ENCODE results near the gene C19orf12.
A peak's percentile ranks its signal among the peaks of the same experiment; 100 is the strongest.
"Not testable (repeated sequence)": the region's sequence is repeated elsewhere in the genome, so short reads cannot be mapped to it uniquely, and the experiment has no call there.

The C19orf12 gene

DNA sequence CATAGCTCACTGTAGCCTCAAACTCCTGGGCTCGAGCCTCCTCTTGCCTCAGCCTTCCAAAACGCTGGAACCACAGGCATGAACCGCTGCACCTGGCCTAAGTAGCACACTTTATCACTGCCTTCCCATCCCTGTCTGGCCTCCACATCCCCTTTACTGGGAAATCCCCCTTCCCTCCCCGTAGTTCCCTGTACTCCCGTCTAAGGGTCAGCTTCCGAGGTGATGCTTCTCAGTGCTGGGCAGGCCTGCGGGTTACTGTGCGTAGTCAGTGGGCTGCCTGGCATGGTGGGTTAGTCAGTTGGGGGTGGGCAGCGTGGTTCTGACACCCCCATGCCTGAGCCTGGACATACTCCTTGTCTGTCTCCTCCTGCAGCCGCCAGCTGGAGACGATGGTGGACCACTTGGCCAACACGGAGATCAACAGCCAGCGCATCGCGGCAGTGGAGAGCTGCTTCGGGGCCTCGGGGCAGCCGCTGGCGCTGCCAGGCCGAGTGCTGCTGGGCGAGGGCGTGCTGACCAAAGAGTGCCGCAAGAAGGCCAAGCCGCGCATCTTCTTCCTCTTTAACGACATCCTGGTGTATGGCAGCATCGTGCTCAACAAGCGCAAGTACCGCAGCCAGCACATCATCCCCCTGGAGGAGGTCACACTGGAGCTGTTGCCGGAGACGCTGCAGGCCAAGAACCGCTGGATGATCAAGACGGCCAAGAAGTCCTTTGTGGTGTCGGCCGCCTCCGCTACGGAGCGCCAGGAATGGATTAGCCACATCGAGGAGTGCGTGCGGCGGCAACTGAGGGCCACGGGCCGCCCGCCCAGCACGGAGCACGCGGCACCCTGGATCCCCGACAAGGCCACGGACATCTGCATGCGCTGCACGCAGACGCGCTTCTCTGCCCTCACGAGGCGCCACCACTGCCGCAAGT lies 41.4 kb downstream of the C19orf12 start:
- in situ Hi-C loops (cut with MboI; ENCODE audit: low sequenced_read_pairs), result no loop called here
- no peaks in the 10 kb centered on the region for H3K4me1 ChIP-seq
- no peaks in the 10 kb centered on the region for H3K27me3 ChIP-seq (ENCODE audit: low read depth)
- DNase-seq (ENCODE audit: low spot score in 2 of 2), result no peak
- H3K4me3 ChIP-seq, result no peak overlapping the region
- peaks cover 6% of the 10 kb centered on the region; the same call in 1 of the 2 replicates for H3K36me3 ChIP-seq (replicated peaks)
- H3K9me3 ChIP-seq, result no peaks in the 10 kb centered on the region

DNA sequence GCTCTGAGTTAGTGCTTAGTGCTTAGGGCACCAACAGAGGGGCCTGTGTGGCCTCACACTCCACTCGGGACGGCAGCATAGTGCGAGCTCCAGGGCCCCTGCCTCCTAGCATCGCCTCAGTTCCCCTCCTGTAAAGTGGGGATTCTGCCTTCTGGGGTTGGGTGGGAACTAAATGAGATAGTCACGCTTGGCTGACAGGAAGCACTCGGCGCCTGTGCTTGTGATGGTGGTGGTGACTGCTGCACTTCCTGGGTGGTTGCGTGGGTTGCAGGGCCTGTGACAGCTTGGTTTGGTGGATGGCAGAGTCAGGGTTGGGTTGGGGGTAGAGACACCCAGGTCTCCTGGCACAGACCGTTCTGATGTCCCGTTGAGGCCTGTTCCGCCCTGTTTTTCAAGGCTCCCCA lies 42.1 kb downstream of the C19orf12 start:
- H3K4me3 ChIP-seq, result no peak overlapping the region
- peaks cover 6% of the 10 kb centered on the region; the same call in 1 of the 2 replicates for H3K36me3 ChIP-seq (replicated peaks)
- H3K4me1 ChIP-seq, result no peaks in the 10 kb centered on the region
- H3K9me3 ChIP-seq, result no peaks in the 10 kb centered on the region
- H3K27me3 ChIP-seq (ENCODE audit: low read depth), result no peaks in the 10 kb centered on the region
- in situ Hi-C loops (cut with MboI; ENCODE audit: low sequenced_read_pairs), result no loop called here
- DNase-seq (ENCODE audit: low spot score in 2 of 2), result no peak

DNA sequence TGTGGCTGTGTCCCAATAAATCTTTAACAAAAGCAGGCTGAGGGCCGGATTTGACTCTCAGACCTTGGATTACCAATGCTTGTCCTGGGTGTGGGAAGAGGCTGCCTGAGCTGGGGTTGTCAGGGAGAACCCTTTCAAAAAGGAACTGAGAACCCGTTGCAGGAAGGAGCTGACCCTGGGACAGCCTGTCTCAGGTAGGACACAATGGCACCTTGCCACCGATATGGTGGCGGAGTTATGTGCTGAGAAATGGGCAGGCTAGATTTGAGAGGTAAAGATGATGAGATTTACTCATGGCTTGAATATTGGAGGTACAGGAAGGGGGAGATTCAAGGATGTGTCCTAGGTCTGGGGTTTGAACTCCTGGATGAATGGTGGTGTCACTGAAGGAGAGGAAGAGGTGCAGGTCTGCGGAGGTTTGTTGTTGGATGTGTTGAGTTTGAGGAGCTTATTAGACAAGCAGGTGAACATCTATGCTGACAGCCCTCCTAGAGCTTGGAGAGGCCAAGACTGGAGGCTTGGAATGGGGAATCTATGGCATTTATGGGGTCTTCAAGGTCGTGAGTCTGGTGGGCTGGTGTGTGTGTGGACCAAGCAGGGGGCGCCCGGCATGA lies 42.6 kb downstream of the C19orf12 start:
- in situ Hi-C loops (cut with MboI; ENCODE audit: low sequenced_read_pairs), result no loop called here
- peaks cover 6% of the 10 kb centered on the region; the same call in 1 of the 2 replicates for H3K36me3 ChIP-seq (replicated peaks)
- H3K9me3 ChIP-seq, result no peaks in the 10 kb centered on the region
- H3K4me3 ChIP-seq, result no peak overlapping the region
- no peaks in the 10 kb centered on the region for H3K27me3 ChIP-seq (ENCODE audit: low read depth)
- no peaks in the 10 kb centered on the region for H3K4me1 ChIP-seq
- DNase-seq (ENCODE audit: low spot score in 2 of 2), result no peak

GRCh38 chr19:29671393-29672160 lies 43.5 kb downstream of the C19orf12 start:
- Histone ChIP-seq H3K4me1 (peaks cover 6% of the 10 kb centered on the region), H3K36me3 (replicated peaks) (peaks cover 6% of the 10 kb centered on the region; the same call in 1 of the 2 replicates), H3K9me3 (no peaks in the 10 kb centered on the region), H3K27me3 (ENCODE audit: low read depth) (no peaks in the 10 kb centered on the region), H3K4me3 (no peak overlapping the region)
- DNase-seq (ENCODE audit: low spot score in 2 of 2), result peak in 1 of 2 experiments; percentile 34
- in situ Hi-C loops (cut with MboI; ENCODE audit: low sequenced_read_pairs), result no loop called here

- H3K27me3 ChIP-seq (ENCODE audit: low read depth); H3K36me3 ChIP-seq (replicated peaks); H3K4me3 ChIP-seq; H3K9me3 ChIP-seq; DNase-seq (ENCODE audit: low spot score in 2 of 2); H3K4me1 ChIP-seq; in situ Hi-C loops (cut with MboI; ENCODE audit: low sequenced_read_pairs): not testable (repeated sequence)
Observed at GRCh38 chr19:29671026-29671392, 44.1 kb downstream of the C19orf12 start.

- no peaks in the 10 kb centered on the region for H3K27me3 ChIP-seq (ENCODE audit: low read depth)
- in situ Hi-C loops (cut with MboI; ENCODE audit: low sequenced_read_pairs), result no loop called here
- H3K9me3 ChIP-seq, result no peaks in the 10 kb centered on the region
- H3K36me3 ChIP-seq (replicated peaks), result 0 out of 2 replicates have a peak, but pooled peaks cover 3% of the 10 kb centered on the region
- DNase-seq (ENCODE audit: low spot score in 2 of 2), result no peak
- peaks cover 6% of the 10 kb centered on the region for H3K4me1 ChIP-seq
- no peak overlapping the region for H3K4me3 ChIP-seq
Observed at GRCh38 chr19:29670255-29670654, 44.8 kb downstream of the C19orf12 start.

DNA sequence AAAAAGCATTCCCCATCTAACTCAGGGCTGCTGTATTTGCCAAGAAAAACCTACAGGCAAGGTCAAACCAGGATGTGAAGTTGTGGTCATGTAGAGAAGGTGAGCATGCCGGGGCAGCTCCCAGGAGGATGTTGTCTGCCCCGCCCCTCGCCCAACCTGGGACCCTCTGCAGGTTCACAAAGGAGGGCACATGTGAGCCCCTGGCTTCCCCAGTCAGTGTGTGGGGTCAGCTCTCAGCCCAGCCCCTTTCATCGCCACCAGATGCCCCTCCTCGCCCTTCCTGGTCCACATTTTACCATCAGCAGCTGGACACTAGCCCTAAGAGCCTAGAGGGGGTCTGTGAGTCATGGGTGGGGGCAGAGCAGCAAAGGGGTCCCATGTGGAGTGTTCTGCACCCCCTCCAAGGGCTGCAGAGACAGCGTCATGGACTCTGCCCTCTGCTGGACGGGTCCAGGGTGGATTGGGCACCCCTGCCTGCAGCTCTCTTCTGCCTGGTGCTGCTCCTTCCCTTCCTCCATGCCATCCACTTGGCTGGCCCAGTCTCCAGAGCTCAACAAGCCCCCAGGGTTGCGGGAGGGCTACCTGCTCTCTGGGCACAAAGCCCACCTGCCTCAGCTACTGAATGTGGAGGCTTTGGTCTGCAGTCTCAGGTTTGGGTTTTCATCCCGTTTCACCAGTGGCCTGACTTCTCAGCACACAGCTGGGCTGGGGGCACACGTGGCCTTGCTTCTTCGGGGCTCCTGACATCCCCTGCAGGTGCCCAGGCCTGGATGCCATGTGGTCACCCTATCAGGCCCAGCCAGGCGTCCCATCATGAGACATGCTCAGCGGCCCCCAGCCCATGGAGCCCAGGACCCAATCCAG lies 46.1 kb downstream of the C19orf12 start:
- H3K27me3 ChIP-seq (ENCODE audit: low read depth), result no peaks in the 10 kb centered on the region
- DNase-seq (ENCODE audit: low spot score in 2 of 2), result no peak
- peaks cover 6% of the 10 kb centered on the region for H3K4me1 ChIP-seq
- no peaks in the 10 kb centered on the region for H3K9me3 ChIP-seq
- in situ Hi-C loops (cut with MboI; ENCODE audit: low sequenced_read_pairs), result no loop called here
- no peak overlapping the region for H3K4me3 ChIP-seq
- no peaks in the 10 kb centered on the region for H3K36me3 ChIP-seq (replicated peaks)

- Histone ChIP-seq H3K9me3 (no peaks in the 10 kb centered on the region), H3K4me3 (no peak overlapping the region), H3K4me1 (peaks cover 6% of the 10 kb centered on the region), H3K27me3 (ENCODE audit: low read depth) (no peaks in the 10 kb centered on the region), H3K36me3 (replicated peaks) (no peaks in the 10 kb centered on the region)
- DNase-seq (ENCODE audit: low spot score in 2 of 2), result no peak
- in situ Hi-C loops (cut with MboI; ENCODE audit: low sequenced_read_pairs), result no loop called here
Observed at GRCh38 chr19:29667901-29668341, 47.1 kb downstream of the C19orf12 start.

GRCh38 chr19:29667387-29667783 lies 47.7 kb downstream of the C19orf12 start:
- no peak overlapping the region for H3K4me3 ChIP-seq
- in situ Hi-C loops (cut with MboI; ENCODE audit: low sequenced_read_pairs), result no loop called here
- peaks cover 6% of the 10 kb centered on the region for H3K4me1 ChIP-seq

DNA sequence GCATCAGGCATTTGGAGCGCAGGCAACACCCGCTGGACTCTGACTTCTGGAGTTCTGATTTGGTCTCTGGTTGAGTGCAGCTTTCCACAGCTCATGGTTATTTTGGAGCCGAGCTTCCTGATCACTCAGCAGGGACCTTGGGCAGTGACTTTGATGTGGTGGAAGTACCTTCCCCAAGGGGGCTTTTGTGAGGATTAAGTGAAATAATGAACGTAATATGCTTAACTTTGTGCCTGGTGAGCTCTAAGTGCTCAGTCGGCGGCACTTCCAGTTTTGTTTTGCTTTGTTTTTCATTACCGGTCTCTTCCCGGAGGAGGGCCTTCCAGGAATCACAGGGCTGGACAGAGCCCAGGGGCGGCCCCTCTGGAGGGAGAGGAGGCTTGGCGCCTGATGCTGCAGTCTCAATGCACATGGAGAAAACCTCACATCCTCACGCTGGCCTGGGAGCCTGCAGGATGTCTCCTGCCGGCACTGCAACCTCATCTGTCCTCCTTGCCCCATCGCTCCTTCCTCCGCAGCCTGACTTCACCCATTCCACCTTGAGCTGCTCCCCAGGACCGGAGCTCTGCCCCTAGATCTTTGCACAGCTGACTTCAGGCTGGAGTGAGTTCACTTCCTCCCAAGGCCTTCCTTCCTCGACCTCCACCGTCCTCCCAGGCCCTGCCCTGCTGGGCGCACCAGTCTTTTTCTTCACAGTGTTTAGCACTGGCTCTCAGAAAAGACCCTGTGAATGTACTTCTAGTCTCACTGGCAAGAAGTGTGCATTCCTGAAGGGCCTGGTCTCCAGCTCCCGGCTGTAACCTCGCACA lies 48.3 kb downstream of the C19orf12 start:
- peak; percentile 57 to 70 for DNase-seq (ENCODE audit: low spot score in 2 of 2)
- no peaks in the 10 kb centered on the region for H3K9me3 ChIP-seq
- peak overlapping the region; percentile 71 for H3K4me3 ChIP-seq
- in situ Hi-C loops (cut with MboI; ENCODE audit: low sequenced_read_pairs), result no loop called here
- no peaks in the 10 kb centered on the region for H3K27me3 ChIP-seq (ENCODE audit: low read depth)
- H3K36me3 ChIP-seq (replicated peaks), result no peaks in the 10 kb centered on the region
- H3K4me1 ChIP-seq, result peaks cover 6% of the 10 kb centered on the region

More at GRCh38 chr19:29667387-29667783, 47.7 kb downstream of the C19orf12 start:
- no peaks in the 10 kb centered on the region for H3K9me3 ChIP-seq
- no peaks in the 10 kb centered on the region for H3K36me3 ChIP-seq (replicated peaks)
- no peaks in the 10 kb centered on the region for H3K27me3 ChIP-seq (ENCODE audit: low read depth)
- no peak for DNase-seq (ENCODE audit: low spot score in 2 of 2)

DNA sequence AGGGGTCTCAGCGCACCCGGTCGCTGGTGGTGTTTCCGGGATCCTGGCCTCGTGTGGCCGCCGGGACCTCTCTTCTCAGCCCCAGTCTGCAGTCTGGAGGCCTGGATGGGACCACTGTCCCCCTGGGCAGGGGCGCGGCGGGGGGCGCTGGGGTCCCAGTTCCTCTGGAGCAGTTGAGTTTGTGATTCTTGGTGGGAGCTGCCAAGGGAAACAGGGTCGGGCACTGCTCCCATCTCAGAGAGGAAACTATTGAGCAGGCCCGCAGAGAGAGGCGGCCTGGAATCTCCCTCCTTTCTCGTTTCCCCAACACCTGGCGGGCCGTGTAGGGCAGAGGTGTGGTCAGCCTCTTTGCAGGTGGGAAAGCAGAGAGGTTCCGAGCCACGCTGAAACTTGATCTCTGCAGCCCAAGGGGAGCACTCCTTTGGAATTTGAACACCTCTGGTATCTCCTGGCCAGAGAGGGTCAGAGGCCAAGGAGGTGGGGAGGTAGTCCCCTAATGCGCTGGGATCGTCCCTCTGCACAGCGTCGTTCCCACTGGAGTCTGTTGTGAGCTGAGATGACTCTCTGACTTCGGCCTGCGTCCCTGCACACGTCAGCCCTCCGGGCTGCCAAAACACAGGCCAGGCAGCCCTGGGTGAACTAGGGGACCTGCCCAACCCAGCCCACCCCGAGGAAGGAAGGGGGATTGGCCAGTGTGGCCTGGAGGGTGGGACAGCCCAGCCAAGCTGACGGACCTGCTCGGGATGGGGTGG lies 49.1 kb downstream of the C19orf12 start:
- in situ Hi-C loops (cut with MboI; ENCODE audit: low sequenced_read_pairs), result no loop called here
- peaks cover 6% of the 10 kb centered on the region for H3K4me1 ChIP-seq
- peak in 1 of 2 experiments; percentile 25 for DNase-seq (ENCODE audit: low spot score in 2 of 2)

More for the DNA sequence above, 49.1 kb downstream of the C19orf12 start:
- Histone ChIP-seq H3K4me3 (peak overlapping the region; percentile 71), H3K36me3 (replicated peaks) (no peaks in the 10 kb centered on the region), H3K27me3 (ENCODE audit: low read depth) (no peaks in the 10 kb centered on the region), H3K9me3 (no peaks in the 10 kb centered on the region)

Data from HAP-1 (cell line).